Psoas muscle (tissue), 8 donors: ENCODE data around the gene ABCD1. TPM values are rescaled to one million over a fixed set of nuclear protein-coding genes. Genes with fewer than 3 reads are reported as not detected.

ENCODE experiments used
- ATAC-seq, 4 donors: fragments of 200-7000 bp; cut with Tn5 transposase; one replicate each; pipeline ENCODE4 v1.9.1; 2020; ENCODE audit warnings: moderate library complexity in 3 of 4, mild to moderate bottlenecking in 2 of 4
- DNase-seq, 2 donors: peaks; one replicate each; pipeline ENCODE4 v3.0.0-alpha.2; 2020
- H3K27ac ChIP-seq: fragments of 200-600 bp; one replicate; pipeline ENCODE4 v1.8.0; 2022
- H3K27me3 ChIP-seq, 3 donors: fragments of 200-600 bp in 1 of 3; one replicate each; pipeline versions ENCODE4 v1.6.1 to v1.8.0; 2013 to 2022; ENCODE audit warnings: low read length in 2 of 3, mild to moderate bottlenecking in 2 of 3, moderate library complexity in 1 of 3; ENCODE audit not compliant: insufficient read depth in 3 of 3
- H3K36me3 ChIP-seq, 2 donors: fragments of 200-600 bp in 1 of 2; one replicate each; pipeline versions ENCODE4 v1.6.1 to v1.8.0; 2013 to 2022; ENCODE audit warnings: low read depth in 1 of 2, mild to moderate bottlenecking in 1 of 2, moderate library complexity in 1 of 2; ENCODE audit not compliant: insufficient read depth in 1 of 2
- H3K4me1 ChIP-seq: fragments of 200-600 bp; one replicate; pipeline ENCODE4 v1.8.0; 2022
- H3K4me3 ChIP-seq: fragments of 200-600 bp; one replicate; pipeline ENCODE4 v1.8.0; 2022; ENCODE audit warnings: mild to moderate bottlenecking
- H3K9me3 ChIP-seq: fragments of 200-600 bp; one replicate; pipeline ENCODE4 v1.8.0; 2022
- CTCF ChIP-seq: fragments of 200-600 bp; IDR thresholded peaks from one replicate; pipeline ENCODE4 v1.8.0; 2022; ENCODE audit warnings: antibody characterized with exemption
- WGBS, 3 donors: extraction: QIAGEN DNeasy Blood & Tissue Kit; methylation state at CpG; one replicate each; pipeline versions ENCODE4 v1.1.6 to v1.1.7; 2013; 5-methylcytosine and 5-hydroxymethylcytosine counted together
- intact Hi-C, 2 donors: fragments of 100-400 bp; cut with DNase I; formaldehyde crosslinking; loops; one replicate each; pipeline versions ENCODE4 v1.11.0 to v1.14.2; 2022
- polyA plus RNA-seq, 3 donors: library from polyadenylated mRNA; stranded (reverse); fragments of 200-250 nt; gene quantifications; one replicate each; pipeline ENCODE4 v1.2.3, GENCODE V29; 2013
- total RNA-seq, 4 donors: library from RNA; stranded (reverse); fragmentation: NEBNext Ultra II Directional in 2 of 4; extraction: Animal tissue kit (Norgen Biotek cat#: 25700) in 2 of 4; gene quantifications; one replicate each; pipeline versions ENCODE4 v1.2.1 to v1.2.4, GENCODE V29; 2021 to 2023
- donor health status: healthy with polysubstance abuse.
- donor health status: DM: no; HTN: no; CAD: no; lungs with moderate emphysema.
- donor health status: Bipolar disorder and iron deficiency.
- donor health status: healthy.
- donor health status: DM: yes; HTN: yes; CAD: no.
- donor health status: DM: no; HTN: no; CAD: no.
- donor health status: DM: no; HTN: no; CAD: no.
- donor health status: DM: yes; HTN: yes; CAD: no.

Gene ABCD1
- total and polyA plus RNA-seq, 7 donors, result 11.7 to 36.0 (median 20.8) TPM

GRCh38 chrX:153725832-153726285 is 1.2 kb downstream of the ABCD1 start:
- Histone ChIP-seq H3K4me3 (peak overlapping the region; percentile 64), H3K27ac (peak overlapping the region; percentile 85), H3K4me1 (peaks cover 40% of the 10 kb centered on the region), H3K36me3 (peaks cover 0 to 15% of the 10 kb centered on the region in 2 donors), H3K9me3 (no peaks in the 10 kb centered on the region), H3K27me3 (peaks cover 0 to 4% (median 0%) of the 10 kb centered on the region in 3 donors)
- WGBS, 3 donors, result 37 to 65% (median 52%) methylated on average over 26 to 35 of the region's 35 CpGs
- DNase-seq (peak in 1 of 2 donors; percentile 69), ATAC-seq (peak in 1 of 4 donors; percentile 16)
- intact Hi-C loops, result no loop called here
- TF ChIP-seq CTCF, result no peak

GRCh38 chrX:153726286-153727122 is 1.8 kb downstream of the ABCD1 start:
- Histone ChIP-seq H3K4me1 (peaks cover 40% of the 10 kb centered on the region), H3K9me3 (no peaks in the 10 kb centered on the region)
- 2 to 26% (median 7%) methylated on average over 22 to 35 of the region's 35 CpGs for WGBS, 3 donors

GRCh38 chrX:153727123-153727931 is 2.7 kb downstream of the ABCD1 start:
- intact Hi-C loops, result no loop called here
- peak; percentile 67 to 87 for DNase-seq
- TF ChIP-seq CTCF, result no peak

More at GRCh38 chrX:153726286-153727122, 1.8 kb downstream of the ABCD1 start:
- TF ChIP-seq CTCF, result no peak
- DNase-seq (peak; percentile 61 to 81), ATAC-seq (peak; percentile 18 to 42 (median 29))
- intact Hi-C loops, result no loop called here
- H3K4me3 ChIP-seq, result peak overlapping the region; percentile 64
- peak overlapping the region; percentile 85 for H3K27ac ChIP-seq
- H3K27me3 ChIP-seq, result peaks cover 0 to 4% (median 0%) of the 10 kb centered on the region in 3 donors
- peaks cover 0 to 13% of the 10 kb centered on the region in 2 donors for H3K36me3 ChIP-seq

GRCh38 chrX:153728095-153728494 is 3.4 kb downstream of the ABCD1 start:
- Histone ChIP-seq H3K27ac (peak overlapping the region; percentile 85), H3K36me3 (peaks cover 0 to 14% of the 10 kb centered on the region in 2 donors), H3K4me1 (peaks cover 30% of the 10 kb centered on the region), H3K9me3 (no peaks in the 10 kb centered on the region), H3K4me3 (peak overlapping the region; percentile 64), H3K27me3 (peaks cover 0 to 4% (median 0%) of the 10 kb centered on the region in 3 donors)
- intact Hi-C loops, result no loop called here
- TF ChIP-seq CTCF, result no peak
- 48 to 73% (median 51%) methylated on average over 6 of the region's 6 CpGs for WGBS, 3 donors
- no peak for DNase-seq
- ATAC-seq, result no peak

More at GRCh38 chrX:153727123-153727931, 2.7 kb downstream of the ABCD1 start:
- Histone ChIP-seq H3K4me1 (peaks cover 38% of the 10 kb centered on the region), H3K4me3 (peak overlapping the region; percentile 64), H3K27ac (peak overlapping the region; percentile 85), H3K9me3 (no peaks in the 10 kb centered on the region), H3K36me3 (peaks cover 0 to 14% of the 10 kb centered on the region in 2 donors), H3K27me3 (peaks cover 0 to 4% (median 0%) of the 10 kb centered on the region in 3 donors)
- peak; percentile 30 to 68 (median 53) for ATAC-seq
- 11 to 36% (median 14%) methylated on average over 20 to 23 of the region's 23 CpGs for WGBS, 3 donors
